HFFc6 (cell line): ENCODE data around the gene DNMT1. TPM values are rescaled to one million over a fixed set of nuclear protein-coding genes. Genes with fewer than 3 reads are reported as not detected.

Experiments used
- DNase-seq: peaks from one replicate; pipeline ENCODE4 v3.0.0-alpha.2; 2018
- H3K27ac Mint-ChIP-seq: 2 replicates; pipeline ENCODE4 v1.8.0; 2020; ENCODE audit warnings: mild to moderate bottlenecking, mixed read lengths
- H3K27me3 Mint-ChIP-seq: 2 replicates; pipeline ENCODE4 v1.8.0; 2021; ENCODE audit warnings: mild to moderate bottlenecking, moderate library complexity, mixed read lengths; ENCODE audit not compliant: insufficient read depth
- H3K36me3 Mint-ChIP-seq: 2 replicates; pipeline ENCODE4 v1.8.0; 2021; ENCODE audit warnings: low read depth, mixed read lengths
- H3K4me1 Mint-ChIP-seq: 2 replicates; pipeline ENCODE4 v1.8.0; 2020; ENCODE audit warnings: low read depth, mixed read lengths
- H3K4me3 Mint-ChIP-seq: 2 replicates; pipeline ENCODE4 v1.8.0; 2020; ENCODE audit warnings: mild to moderate bottlenecking, moderate library complexity, mixed read lengths
- H3K9me3 Mint-ChIP-seq: 2 replicates; pipeline ENCODE4 v1.8.0; 2020; ENCODE audit warnings: mild to moderate bottlenecking, mixed read lengths
- CTCF ChIP-seq: fragments of 200-600 bp; sonication (generic); IDR thresholded peaks from 2 replicates; pipeline ENCODE4 v1.5.0; 2021; ENCODE audit warnings: antibody characterized with exemption, mild to moderate bottlenecking
- total RNA-seq, 6 experiments: library from RNA; stranded (reverse); fragmentation: NEBNext Ultra II Directional; extraction: Animal tissue kit (Norgen Biotek cat#: 25700); gene quantifications; 2 replicates in 1 of 6; 3 replicates in 5 of 6; pipeline ENCODE4 v1.2.3, GENCODE V29; 2021

The DNMT1 gene
- total RNA-seq, 6 experiments from 2014 or later, result 74.5 to 135 (median 125) TPM

DNA sequence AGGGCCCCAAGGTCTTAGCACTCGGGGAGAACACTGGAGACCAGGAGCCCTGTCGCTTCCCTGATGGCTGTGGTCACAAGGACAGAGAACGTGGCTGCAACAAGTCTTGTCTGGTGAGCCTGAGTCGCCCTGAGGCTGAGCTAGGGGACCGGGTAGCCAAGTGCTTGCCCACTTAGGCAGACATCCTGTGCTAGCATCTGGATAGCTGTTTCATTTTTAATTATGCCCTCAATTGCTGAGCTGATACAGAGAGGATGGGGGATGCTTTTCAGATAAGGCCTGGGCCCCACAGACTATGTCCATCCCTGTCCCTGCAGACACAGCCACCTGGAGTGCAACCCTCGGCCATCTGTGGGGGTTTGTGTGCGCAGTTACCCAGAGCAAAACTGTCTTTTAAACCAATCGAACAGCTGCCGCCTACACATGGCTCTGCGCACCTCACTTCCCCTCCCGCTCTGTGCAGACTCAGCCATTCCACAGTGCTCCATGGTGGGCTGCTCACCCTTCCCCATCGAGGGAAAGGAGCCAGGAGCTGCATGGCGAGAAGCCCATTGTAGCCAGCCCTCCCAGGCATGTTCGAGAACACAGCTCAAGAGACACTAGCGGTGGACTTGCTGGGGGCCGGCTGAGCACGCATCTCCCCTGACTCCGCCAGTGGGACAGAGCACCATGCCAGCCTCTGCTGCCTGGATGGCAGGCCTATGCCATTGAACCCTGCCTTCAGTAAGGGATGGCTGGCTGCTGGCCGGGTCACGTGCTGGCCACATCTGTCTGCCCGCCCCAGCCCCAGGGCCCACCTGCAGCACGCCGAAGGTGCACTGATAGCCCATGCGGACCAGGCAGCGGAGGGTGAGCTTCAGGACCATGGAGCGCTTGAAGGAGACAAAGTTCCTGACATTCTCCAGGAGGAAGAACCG lies 55.6 kb downstream of the DNMT1 start:
- peak overlapping the region; percentile 59 for H3K27ac Mint-ChIP-seq
- no peaks in the 10 kb centered on the region for H3K4me1 Mint-ChIP-seq
- 0 out of 2 replicates have a peak, but pooled peaks cover 7% of the 10 kb centered on the region for H3K36me3 Mint-ChIP-seq
- no peaks in the 10 kb centered on the region for H3K9me3 Mint-ChIP-seq
- no peak overlapping the region for H3K4me3 Mint-ChIP-seq
- H3K27me3 Mint-ChIP-seq, result peaks cover 3% of the 10 kb centered on the region; the same call in 1 of the 2 replicates
- DNase-seq, result no peak
- TF ChIP-seq CTCF, result no peak

GRCh38 chr19:10137751-10138682 lies 56.7 kb downstream of the DNMT1 start:
- Mint-ChIP-seq H3K9me3 (no peaks in the 10 kb centered on the region), H3K36me3 (peaks cover 10% of the 10 kb centered on the region)

DNA sequence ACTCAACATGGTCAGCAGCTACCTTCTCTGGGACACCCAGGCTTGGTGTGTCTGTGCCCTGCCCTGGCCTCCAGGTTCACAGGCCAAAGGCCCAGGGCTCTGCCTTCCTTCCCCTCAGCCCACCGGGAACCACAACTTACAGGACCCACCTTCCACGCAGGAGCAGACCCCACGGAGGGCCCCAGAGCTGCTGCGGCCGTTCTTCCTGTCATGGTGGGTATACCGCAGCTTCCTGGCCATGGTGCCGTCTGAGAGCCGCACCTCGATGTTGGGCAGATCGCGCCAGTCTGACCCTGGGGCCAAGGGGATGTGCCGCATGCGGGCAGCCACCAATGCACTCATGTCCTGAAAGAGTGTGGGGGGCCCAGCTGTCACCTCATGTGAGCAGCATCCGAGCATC lies 57.8 kb downstream of the DNMT1 start:
- no peak overlapping the region for H3K4me3 Mint-ChIP-seq
- H3K36me3 Mint-ChIP-seq, result peaks cover 13% of the 10 kb centered on the region
- H3K4me1 Mint-ChIP-seq, result peaks cover 8% of the 10 kb centered on the region
- no peak overlapping the region for H3K27ac Mint-ChIP-seq
- H3K9me3 Mint-ChIP-seq, result no peaks in the 10 kb centered on the region
- no peak for TF ChIP-seq CTCF
- no peak for DNase-seq
- H3K27me3 Mint-ChIP-seq, result no peaks in the 10 kb centered on the region

More at GRCh38 chr19:10137751-10138682, 56.7 kb downstream of the DNMT1 start:
- Mint-ChIP-seq H3K4me3 (no peak overlapping the region), H3K27me3 (no peaks in the 10 kb centered on the region), H3K27ac (no peak overlapping the region), H3K4me1 (peaks cover 1% of the 10 kb centered on the region)
- no peak for DNase-seq
- no peak for TF ChIP-seq CTCF

GRCh38 chr19:10135551-10136334 lies 59.0 kb downstream of the DNMT1 start:
- Mint-ChIP-seq H3K27me3 (no peaks in the 10 kb centered on the region; the same call in 1 of the 2 replicates), H3K4me1 (peaks cover 15% of the 10 kb centered on the region), H3K27ac (no peak overlapping the region), H3K36me3 (peaks cover 11% of the 10 kb centered on the region), H3K9me3 (no peaks in the 10 kb centered on the region), H3K4me3 (no peak overlapping the region)
- no peak for DNase-seq
- TF ChIP-seq CTCF, result no peak

DNA sequence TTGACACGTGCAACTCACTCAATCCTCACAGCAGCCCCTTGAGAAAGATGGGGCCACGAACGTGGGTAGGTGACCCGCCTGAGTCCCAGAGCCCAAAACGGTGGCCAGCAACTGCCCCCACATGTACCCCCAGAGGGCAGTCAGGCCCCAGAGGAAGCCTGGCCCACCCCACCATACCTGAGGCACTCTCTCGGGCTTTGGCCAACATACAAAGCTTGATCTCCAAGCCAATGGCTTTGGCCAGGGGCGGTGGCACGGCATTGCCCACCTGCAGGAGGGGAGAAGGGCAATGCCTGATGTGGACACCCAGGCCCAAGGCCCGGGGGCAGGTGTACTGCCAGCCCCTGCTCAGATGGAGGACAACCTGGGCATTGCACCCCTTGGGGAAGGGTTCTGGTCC lies 60.7 kb downstream of the DNMT1 start:
- Mint-ChIP-seq H3K4me1 (peaks cover 15% of the 10 kb centered on the region), H3K36me3 (peaks cover 11% of the 10 kb centered on the region), H3K9me3 (no peaks in the 10 kb centered on the region), H3K27me3 (no peaks in the 10 kb centered on the region; the same call in 1 of the 2 replicates), H3K27ac (no peak overlapping the region), H3K4me3 (no peak overlapping the region)
- no peak for TF ChIP-seq CTCF
- no peak for DNase-seq
